Keratinocyte (primary cell): ENCODE measurements around the gene INTS1. TPM values are rescaled to one million over a fixed set of nuclear protein-coding genes. Genes with fewer than 3 reads are reported as not detected.

ENCODE experiments used
- DNase-seq: peaks from one replicate; pipeline ENCODE4 v3.0.0-alpha.2; 2011; ENCODE audit warnings: low read depth, missing footprints, low spot score
- FAIRE-seq: peaks from 2 replicates; lab custom pipeline; 2011; peaks lifted over from hg19 to GRCh38; lab: Jason Lieb, UNC
- H2AFZ ChIP-seq: 2 replicates; pipeline ENCODE4 v1.6.0; 2012; ENCODE audit warnings: low read length, control low read depth, inconsistent platforms; ENCODE audit not compliant: control insufficient read depth
- H3K27ac ChIP-seq: 2 replicates; pipeline ENCODE4 v1.5.1; 2011; ENCODE audit warnings: low read length; ENCODE audit not compliant: control insufficient read depth, insufficient read depth
- H3K27me3 ChIP-seq: 3 replicates; pipeline ENCODE4 v1.6.0; 2011; ENCODE audit warnings: low read length; ENCODE audit not compliant: control insufficient read depth, insufficient read depth; ENCODE audit errors: extremely low read depth
- H3K36me3 ChIP-seq, 2 experiments: 2 replicates in 1 of 2; 3 replicates in 1 of 2; pipeline ENCODE4 v1.5.1; 2011; ENCODE audit warnings: low read length in 2 of 2, mild to moderate bottlenecking in 1 of 2; ENCODE audit not compliant: control insufficient read depth in 2 of 2, insufficient read depth in 2 of 2; ENCODE audit errors: extremely low read depth in 1 of 2
- H3K4me1 ChIP-seq: 3 replicates; pipeline ENCODE4 v1.5.1; 2011; ENCODE audit warnings: low read length; ENCODE audit not compliant: control insufficient read depth, insufficient read depth; ENCODE audit errors: extremely low read depth
- H3K4me2 ChIP-seq: 3 replicates; pipeline ENCODE4 v1.6.0; 2011; ENCODE audit warnings: low read depth, low read length; ENCODE audit not compliant: control insufficient read depth, insufficient read depth; ENCODE audit errors: extremely low read depth
- H3K4me3 ChIP-seq, 3 experiments: fragments of 200-600 bp in 1 of 3; sonication (generic) in 1 of 3; 2 replicates in 2 of 3; 3 replicates in 1 of 3; pipeline ENCODE4 v1.5.1; 2011 to 2016; ENCODE audit warnings: low read length in 3 of 3, mild to moderate bottlenecking in 3 of 3, control low read depth in 2 of 3, inconsistent platforms in 1 of 3, low read depth in 1 of 3, mixed read lengths in 1 of 3, mixed run types in 1 of 3, moderate library complexity in 1 of 3; ENCODE audit not compliant: control insufficient read depth in 2 of 3, insufficient read depth in 2 of 3; ENCODE audit errors: extremely low read depth in 1 of 3
- H3K79me2 ChIP-seq: 2 replicates; pipeline ENCODE4 v1.6.0; 2012; ENCODE audit warnings: low read length; ENCODE audit not compliant: control insufficient read depth, insufficient read depth
- H3K9ac ChIP-seq: 3 replicates; pipeline ENCODE4 v1.6.0; 2011; ENCODE audit warnings: low read length; ENCODE audit not compliant: control insufficient read depth, insufficient read depth; ENCODE audit errors: extremely low read depth
- H3K9me1 ChIP-seq: 3 replicates; pipeline ENCODE4 v1.6.0; 2011; ENCODE audit warnings: low read length; ENCODE audit not compliant: control insufficient read depth, insufficient read depth; ENCODE audit errors: extremely low read depth
- H3K9me3 ChIP-seq: 2 replicates; pipeline ENCODE4 v1.5.1; 2012; ENCODE audit warnings: low read depth, low read length; ENCODE audit not compliant: control insufficient read depth
- H4K20me1 ChIP-seq: 3 replicates; pipeline ENCODE4 v1.6.0; 2011; ENCODE audit warnings: low read length; ENCODE audit not compliant: control insufficient read depth, insufficient read depth; ENCODE audit errors: extremely low read depth
- CTCF ChIP-seq, 3 experiments: IDR thresholded peaks in 1 of 3; conservative IDR thresholded peaks in 1 of 3; optimal IDR thresholded peaks in 1 of 3; 2 replicates in 2 of 3; 3 replicates in 1 of 3; pipeline versions ENCODE3 to v1.5.1; 2011; ENCODE audit warnings: low read length in 3 of 3, mild to moderate bottlenecking in 3 of 3, moderate library complexity in 2 of 3, control low read depth in 1 of 3, inconsistent platforms in 1 of 3; ENCODE audit not compliant: insufficient read depth in 2 of 3; ENCODE audit errors: extremely low read depth in 1 of 3
- EZH2 ChIP-seq: IDR thresholded peaks from one replicate; pipeline ENCODE4 v1.6.1; 2012; ENCODE audit warnings: inconsistent platforms, mild to moderate bottlenecking, low read length, moderate library complexity
- dilution Hi-C: fragments of 300-500 bp; cut with MboI; formaldehyde crosslinking; loops from one replicate; pipeline ENCODE4 v1.7.0; 2020; ENCODE audit warnings: low sequenced_read_pairs; ENCODE audit not compliant: extremely low pct_ligation_motif_present
- polyA plus RNA-seq, 5 experiments: library from polyadenylated mRNA; depleted of rRNA in 3 of 5; stranded (reverse) in 3 of 5; stranded (forward) in 1 of 5; unstranded in 1 of 5; fragments of >200 nt; gene quantifications; 1 replicate in 1 of 5; 2 replicates in 3 of 5; 3 replicates in 1 of 5; pipeline versions ENCODE4 v1.2.1 to v1.2.3, GENCODE V29; 2011 to 2012; ENCODE audit warnings: missing spikeins in 2 of 5, low read depth in 1 of 5, low replicate concordance in 1 of 5

Gene INTS1
- polyA plus RNA-seq, 1 donor (not counting 4 experiments of a cell fraction or from before 2014, with no cell fraction given), result 10.6 TPM

- TF ChIP-seq CTCF (optimal IDR thresholded peaks at IDR 0.05 in 1 of 3, IDR thresholded peaks at IDR 0.05 in 1 of 3, conservative IDR thresholded peaks at IDR 0.05 in 1 of 3; ENCODE audit: extremely low read depth in 1 of 3, insufficient read depth in 2 of 3, low read length in 3 of 3) (no peak), EZH2 (no peak)
- peaks cover 3% of the 10 kb centered on the region for H4K20me1 ChIP-seq
- no peak for DNase-seq
- no peaks in the 10 kb centered on the region for H3K36me3 ChIP-seq
- dilution Hi-C loops, result no loop called here
- H3K4me1 ChIP-seq, result peaks cover 56% of the 10 kb centered on the region
- no peaks in the 10 kb centered on the region for H3K27me3 ChIP-seq
- H3K4me3 ChIP-seq, result peak overlapping the region; percentile 81 to 86 (median 84)
- H2AFZ ChIP-seq, result no peak overlapping the region
- peaks cover 44% of the 10 kb centered on the region for H3K79me2 ChIP-seq
- H3K9me3 ChIP-seq, result no peaks in the 10 kb centered on the region
- peak overlapping the region; percentile 96 for H3K4me2 ChIP-seq
- no peaks in the 10 kb centered on the region for H3K9me1 ChIP-seq
- peak overlapping the region; percentile 79 for H3K27ac ChIP-seq
- peak overlapping the region; percentile 85 for H3K9ac ChIP-seq
- FAIRE-seq, result no peak
These were observed 46.1 kb downstream of the INTS1 start for GRCh38 chr7:1457949-1458682.

GRCh38 chr7:1457059-1457948 lies 46.9 kb downstream of the INTS1 start:
- FAIRE-seq, result no peak

More at GRCh38 chr7:1457059-1457948, 46.9 kb downstream of the INTS1 start:
- TF ChIP-seq CTCF (optimal IDR thresholded peaks at IDR 0.05 in 1 of 3, IDR thresholded peaks at IDR 0.05 in 1 of 3, conservative IDR thresholded peaks at IDR 0.05 in 1 of 3; ENCODE audit: extremely low read depth in 1 of 3, insufficient read depth in 2 of 3, low read length in 3 of 3) (no peak), EZH2 (no peak)
- peak overlapping the region; percentile 81 to 86 (median 84) for H3K4me3 ChIP-seq
- no peaks in the 10 kb centered on the region for H3K9me3 ChIP-seq
- dilution Hi-C loops, result no loop called here
- peaks cover 52% of the 10 kb centered on the region for H3K4me1 ChIP-seq
- H2AFZ ChIP-seq, result no peak overlapping the region
- H3K9me1 ChIP-seq, result no peaks in the 10 kb centered on the region
- H4K20me1 ChIP-seq, result peaks cover 3% of the 10 kb centered on the region
- no peak for DNase-seq
- H3K79me2 ChIP-seq, result peaks cover 50% of the 10 kb centered on the region
- H3K36me3 ChIP-seq, result no peaks in the 10 kb centered on the region
- no peaks in the 10 kb centered on the region for H3K27me3 ChIP-seq
- no peak overlapping the region for H3K27ac ChIP-seq
- H3K4me2 ChIP-seq, result peak overlapping the region; percentile 96
- peak overlapping the region; percentile 85 for H3K9ac ChIP-seq
